GM12873 (cell line): ENCODE results near the gene AFM.

Experiments
- TF ChIP-seq, protein P1 (sequence below): IDR thresholded peaks from 2 replicates; pipeline ENCODE4 v1.5.1; 2012; ENCODE audit warnings: low read depth, mild to moderate bottlenecking, moderate library complexity, low read length, control low read depth; ENCODE audit not compliant: insufficient read depth; ENCODE audit errors: missing control alignments

AFM gene

DNA sequence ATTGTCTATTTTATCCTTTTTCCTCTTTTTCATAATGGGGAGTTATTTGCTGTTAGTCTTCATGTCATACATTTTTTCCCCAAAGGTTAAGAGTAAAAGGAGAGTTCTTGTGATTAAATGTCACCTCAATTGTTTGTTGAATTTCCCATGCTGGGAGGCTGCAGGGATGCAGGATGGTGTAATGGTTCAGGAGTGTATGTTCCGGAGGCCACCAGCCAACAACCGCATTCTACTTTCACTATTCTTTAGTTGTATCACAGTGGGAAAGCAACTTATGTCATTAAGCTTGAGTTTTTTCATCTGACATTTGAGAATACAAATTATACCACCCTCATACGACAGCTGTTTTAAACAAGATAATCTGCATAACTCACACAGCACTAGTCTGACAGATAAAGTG is 30.1 kb upstream of the AFM start:
- TF ChIP-seq, protein P1, sequence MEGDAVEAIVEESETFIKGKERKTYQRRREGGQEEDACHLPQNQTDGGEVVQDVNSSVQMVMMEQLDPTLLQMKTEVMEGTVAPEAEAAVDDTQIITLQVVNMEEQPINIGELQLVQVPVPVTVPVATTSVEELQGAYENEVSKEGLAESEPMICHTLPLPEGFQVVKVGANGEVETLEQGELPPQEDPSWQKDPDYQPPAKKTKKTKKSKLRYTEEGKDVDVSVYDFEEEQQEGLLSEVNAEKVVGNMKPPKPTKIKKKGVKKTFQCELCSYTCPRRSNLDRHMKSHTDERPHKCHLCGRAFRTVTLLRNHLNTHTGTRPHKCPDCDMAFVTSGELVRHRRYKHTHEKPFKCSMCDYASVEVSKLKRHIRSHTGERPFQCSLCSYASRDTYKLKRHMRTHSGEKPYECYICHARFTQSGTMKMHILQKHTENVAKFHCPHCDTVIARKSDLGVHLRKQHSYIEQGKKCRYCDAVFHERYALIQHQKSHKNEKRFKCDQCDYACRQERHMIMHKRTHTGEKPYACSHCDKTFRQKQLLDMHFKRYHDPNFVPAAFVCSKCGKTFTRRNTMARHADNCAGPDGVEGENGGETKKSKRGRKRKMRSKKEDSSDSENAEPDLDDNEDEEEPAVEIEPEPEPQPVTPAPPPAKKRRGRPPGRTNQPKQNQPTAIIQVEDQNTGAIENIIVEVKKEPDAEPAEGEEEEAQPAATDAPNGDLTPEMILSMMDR = no peak

DNA sequence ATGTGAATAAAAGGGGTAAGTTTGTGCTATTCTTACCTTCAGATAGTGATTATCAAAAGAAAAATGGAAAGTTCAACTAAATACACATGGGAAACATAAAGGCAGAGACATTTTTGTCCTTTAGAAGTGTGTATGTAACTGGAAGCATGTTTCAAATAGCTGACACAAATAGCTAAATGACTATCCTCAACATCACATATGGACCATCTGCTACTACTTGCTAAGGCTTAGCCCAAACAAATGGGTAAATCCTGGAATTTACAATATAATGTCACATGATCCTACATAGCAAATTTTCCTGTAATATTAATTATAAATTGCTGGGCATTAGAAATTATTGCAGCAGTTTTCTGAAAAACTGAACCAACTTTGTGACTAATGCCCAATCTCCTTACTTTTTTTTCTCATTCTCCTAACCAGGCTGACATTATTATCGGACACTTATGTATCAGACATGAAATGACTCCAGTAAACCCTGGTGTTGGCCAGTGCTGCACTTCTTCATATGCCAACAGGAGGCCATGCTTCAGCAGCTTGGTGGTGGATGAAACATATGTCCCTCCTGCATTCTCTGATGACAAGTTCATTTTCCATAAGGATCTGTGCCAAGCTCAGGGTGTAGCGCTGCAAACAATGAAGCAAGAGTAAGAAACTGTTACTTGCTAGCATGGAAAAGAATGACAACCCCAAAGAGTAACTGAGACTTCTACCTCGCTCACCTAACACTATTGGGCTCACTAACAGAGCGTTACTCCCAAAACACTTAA is 29.4 kb upstream of the AFM start:
- TF ChIP-seq, protein P1 = no peak

DNA sequence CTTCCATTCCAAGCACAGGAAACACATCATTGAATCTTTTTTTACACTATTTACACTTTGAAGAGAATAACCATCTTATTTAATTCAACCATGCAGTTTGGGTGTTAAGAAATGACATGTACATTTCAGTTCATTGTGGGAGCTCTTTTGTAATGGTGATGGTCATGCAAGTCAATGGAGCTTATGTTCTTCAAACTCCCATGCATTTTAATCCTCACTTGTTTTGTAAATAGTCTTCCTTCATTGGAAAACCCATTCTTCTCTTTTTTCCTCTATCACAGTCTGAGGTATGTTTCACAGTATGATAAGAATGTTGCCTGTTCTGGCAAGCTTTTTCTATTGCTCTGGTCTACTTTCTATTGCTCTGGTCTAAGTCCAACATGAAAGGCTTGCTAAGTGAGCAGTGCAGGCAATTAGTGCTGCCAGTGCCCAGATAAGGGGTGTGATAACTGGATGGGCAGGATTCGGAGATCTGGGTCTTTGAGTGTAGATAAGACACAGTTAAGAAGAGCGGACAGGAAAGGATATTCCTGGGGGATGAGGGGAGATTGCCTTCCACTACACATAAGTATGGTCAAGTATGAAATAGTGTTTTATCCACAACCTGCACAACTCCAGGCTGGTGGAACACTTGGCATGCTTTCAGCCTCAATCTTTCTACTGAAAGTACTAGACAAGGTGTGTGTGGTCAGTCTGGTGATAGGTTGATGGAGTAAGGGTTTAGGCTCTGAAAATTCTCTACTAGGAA is 28.4 kb upstream of the AFM start:
- TF ChIP-seq, protein P1 = no peak

DNA sequence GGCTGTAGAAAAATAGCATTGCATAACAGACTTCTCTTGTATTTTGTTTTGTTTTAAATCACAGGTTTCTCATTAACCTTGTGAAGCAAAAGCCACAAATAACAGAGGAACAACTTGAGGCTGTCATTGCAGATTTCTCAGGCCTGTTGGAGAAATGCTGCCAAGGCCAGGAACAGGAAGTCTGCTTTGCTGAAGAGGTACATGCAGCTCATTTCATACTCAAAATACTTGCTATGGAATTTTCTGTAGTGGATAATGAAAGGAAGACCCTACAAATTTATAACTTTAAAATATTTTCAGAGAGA is 27.9 kb upstream of the AFM start:
- TF ChIP-seq, protein P1 = no peak

DNA sequence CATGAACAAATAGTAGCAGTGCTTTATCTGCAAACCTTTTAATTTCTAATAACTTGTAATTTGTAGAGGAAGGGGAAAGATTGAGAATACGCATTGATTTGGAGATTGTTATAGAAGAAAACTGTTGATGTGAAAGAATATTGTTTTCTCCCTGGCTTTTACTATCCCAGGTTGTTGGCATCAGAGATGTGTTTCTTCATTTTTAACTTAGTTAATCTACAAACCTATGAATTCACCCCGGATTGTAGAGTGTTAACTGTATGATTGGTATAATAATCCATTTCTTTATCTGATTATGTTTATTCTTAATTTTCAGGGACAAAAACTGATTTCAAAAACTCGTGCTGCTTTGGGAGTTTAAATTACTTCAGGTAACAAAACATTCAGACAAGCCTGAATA is 26.6 kb upstream of the AFM start:
- TF ChIP-seq, protein P1 = no peak

DNA sequence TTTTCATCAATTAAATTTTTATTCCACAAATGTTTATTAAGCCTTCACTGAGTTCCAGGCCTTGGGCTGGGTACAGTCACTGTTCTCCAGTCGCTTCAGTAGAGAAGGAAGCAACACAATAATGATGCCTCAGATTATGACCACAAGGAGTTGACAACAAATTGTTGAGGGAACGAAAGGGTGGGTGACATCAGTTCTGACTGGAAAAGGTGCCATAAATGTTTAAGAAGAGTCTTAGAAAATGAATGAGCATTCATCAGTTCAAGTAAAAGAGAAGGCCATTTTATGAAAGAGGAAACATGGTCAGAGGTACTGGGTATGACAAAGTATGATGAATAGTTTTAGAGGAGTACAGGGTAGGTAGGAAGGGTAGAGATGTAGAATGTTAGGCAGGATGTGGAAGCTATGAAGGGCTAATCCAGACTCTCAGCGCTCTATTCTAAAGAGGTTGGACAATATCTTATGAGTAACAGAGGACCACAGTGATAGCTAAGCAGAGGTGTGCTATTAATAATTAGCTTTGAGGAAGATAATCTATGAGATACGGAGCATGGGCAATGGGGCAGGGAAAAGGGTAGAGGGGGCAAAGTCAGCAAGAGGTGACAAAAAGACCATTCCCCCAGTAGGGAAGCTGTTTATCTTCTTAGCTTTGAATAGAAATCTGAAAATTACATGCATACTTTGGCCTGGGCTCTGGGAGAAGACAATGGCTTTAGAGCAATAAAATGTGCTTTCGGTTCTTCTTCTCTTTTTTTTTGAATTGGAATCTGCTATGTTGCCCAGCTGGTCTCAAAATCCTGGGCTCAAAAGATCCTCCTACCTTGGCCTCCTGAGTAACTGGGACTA is 25.1 kb upstream of the AFM start:
- TF ChIP-seq, protein P1 = no peak
